Activated CD4-positive, alpha-beta T cell treated with anti-CD3 and anti-CD28 coated beads for 1 hour (primary cell): Measurements from ENCODE around the gene PAOX.
"Not testable (repeated sequence)": the region's sequence is repeated elsewhere in the genome, so short reads cannot be mapped to it uniquely, and the experiment has no call there.

Experiments
- DNase-seq: peaks from one replicate; pipeline ENCODE4 v3.0.0-alpha.2; 2020

Gene PAOX

GRCh38 chr10:133365461-133366129, 13.5 kb upstream of the PAOX start:
- DNase-seq: no peak

GRCh38 chr10:133366130-133366478, 13.0 kb upstream of the PAOX start:
- DNase-seq: no peak

- DNase-seq: no peak
These were observed 12.3 kb upstream of the PAOX start for GRCh38 chr10:133366751-133367150.

- DNase-seq: not testable (repeated sequence)
These were observed 11.6 kb upstream of the PAOX start for GRCh38 chr10:133367461-133367860.

- no peak for DNase-seq
These were observed 10.9 kb upstream of the PAOX start for GRCh38 chr10:133368153-133368552.

- DNase-seq: no peak
These were observed 8.9 kb upstream of the PAOX start for GRCh38 chr10:133370030-133370786.

GRCh38 chr10:133372507-133372906, 6.6 kb upstream of the PAOX start:
- no peak for DNase-seq

- peak; percentile 85 for DNase-seq
These were observed 5.6 kb upstream of the PAOX start, which contains the start of gene ECHS1 for GRCh38 chr10:133373174-133374090. Gene ECHS1 (minus strand): TSS chr10:133373354. CDS start chr10:133373333, 21 bp downstream.

GRCh38 chr10:133375357-133376115, 3.5 kb upstream of the PAOX start:
- DNase-seq: no peak

- DNase-seq: not testable (repeated sequence)
These were observed 2.9 kb upstream of the PAOX start for GRCh38 chr10:133376183-133376582.

- DNase-seq: no peak
These were observed 1.8 kb upstream of the PAOX start for GRCh38 chr10:133377025-133377817.

GRCh38 chr10:133377818-133378250, 1.2 kb upstream of the PAOX start:
- DNase-seq: no peak

- peak; percentile 41 for DNase-seq
These were observed 588 bp upstream of the PAOX start for GRCh38 chr10:133378251-133379096.

GRCh38 chr10:133379801-133380666, 972 bp downstream of the PAOX start:
- DNase-seq: no peak

- no peak for DNase-seq
These were observed 2.0 kb downstream of the PAOX start for GRCh38 chr10:133381036-133381435.

GRCh38 chr10:133383551-133383950, 4.5 kb downstream of the PAOX start:
- no peak for DNase-seq

- no peak for DNase-seq
These were observed 5.0 kb downstream of the PAOX start for GRCh38 chr10:133384071-133384470.

- no peak for DNase-seq
These were observed 6.2 kb downstream of the PAOX start for GRCh38 chr10:133385214-133385613.

GRCh38 chr10:133386951-133387350, 7.9 kb downstream of the PAOX start:
- DNase-seq: not testable (repeated sequence)
